CD14-positive monocyte (primary cell): ENCODE data around the gene HPS5. TPM values are rescaled to one million over a fixed set of nuclear protein-coding genes. Genes with fewer than 3 reads are reported as not detected.

ENCODE experiments used
- DNase-seq, 3 donors: peaks; one replicate each; pipeline ENCODE4 v3.0.0-alpha.2; 2011 to 2022
- H2AFZ ChIP-seq: 2 replicates; pipeline ENCODE4 v1.6.0; 2012; ENCODE audit warnings: mild to moderate bottlenecking, low read depth, low read length, inconsistent platforms; ENCODE audit not compliant: insufficient read depth, poor library complexity, severe bottlenecking
- H3K27ac ChIP-seq, 2 donors: 1 replicate in 1 of 2; 2 replicates in 1 of 2; pipeline ENCODE4 v1.5.1; 2012 to 2013; ENCODE audit warnings: low read length in 2 of 2, control low read depth in 1 of 2, inconsistent platforms in 1 of 2, low read depth in 1 of 2, mild to moderate bottlenecking in 1 of 2
- H3K27me3 ChIP-seq, 2 donors: one replicate each; pipeline versions ENCODE4 v1.6.0 to v1.6.1; 2011 to 2013; ENCODE audit warnings: low read length in 2 of 2; ENCODE audit not compliant: control insufficient read depth in 2 of 2, insufficient read depth in 2 of 2
- H3K36me3 ChIP-seq, 2 donors: replicated peaks in 1 of 2; 1 replicate in 1 of 2; 2 replicates in 1 of 2; pipeline versions ENCODE4 v1.5.1 to v1.6.1; 2012 to 2013; ENCODE audit warnings: low read length in 2 of 2, control low read depth in 1 of 2, inconsistent platforms in 1 of 2, mild to moderate bottlenecking in 1 of 2; ENCODE audit not compliant: insufficient read depth in 2 of 2, control insufficient read depth in 1 of 2
- H3K4me1 ChIP-seq, 2 donors: 1 replicate in 1 of 2; 2 replicates in 1 of 2; pipeline versions ENCODE4 v1.5.1 to v1.6.1; 2012 to 2013; ENCODE audit warnings: low read length in 2 of 2, control low read depth in 1 of 2, inconsistent platforms in 1 of 2, mild to moderate bottlenecking in 1 of 2, moderate library complexity in 1 of 2; ENCODE audit not compliant: insufficient read depth in 2 of 2, control insufficient read depth in 1 of 2
- H3K4me2 ChIP-seq: replicated peaks from 2 replicates; pipeline ENCODE3; 2012; ENCODE audit warnings: low read length, moderate library complexity, mild to moderate bottlenecking; ENCODE audit not compliant: poor library complexity, severe bottlenecking; ENCODE audit errors: extremely low read depth
- H3K4me3 ChIP-seq, 3 experiments: fragments of 200-600 bp in 1 of 3; sonication (generic) in 1 of 3; replicated peaks in 1 of 3; 1 replicate in 2 of 3; 2 replicates in 1 of 3; pipeline ENCODE4 v1.5.1; 2011 to 2013; ENCODE audit warnings: low read length in 3 of 3, mild to moderate bottlenecking in 3 of 3, control low read depth in 2 of 3, low read depth in 2 of 3, inconsistent platforms in 1 of 3, moderate library complexity in 1 of 3
- H3K79me2 ChIP-seq: 2 replicates; pipeline ENCODE4 v1.6.0; 2012; ENCODE audit warnings: mild to moderate bottlenecking, control low read depth, inconsistent platforms, low read length, moderate library complexity; ENCODE audit not compliant: insufficient read depth
- H3K9ac ChIP-seq: 2 replicates; pipeline ENCODE4 v1.6.0; 2017; ENCODE audit warnings: low read length, mild to moderate bottlenecking; ENCODE audit not compliant: insufficient read depth, poor library complexity, severe bottlenecking
- H3K9me3 ChIP-seq, 2 donors: replicated peaks in 1 of 2; 1 replicate in 1 of 2; 2 replicates in 1 of 2; pipeline versions ENCODE4 v1.5.1 to v1.6.1; 2012 to 2013; ENCODE audit warnings: low read length in 2 of 2, control low read depth in 1 of 2; ENCODE audit not compliant: control insufficient read depth in 1 of 2, insufficient read depth in 1 of 2
- H4K20me1 ChIP-seq: 2 replicates; pipeline ENCODE4 v1.6.0; 2012; ENCODE audit warnings: mild to moderate bottlenecking, low read length, control low read depth, moderate library complexity; ENCODE audit not compliant: insufficient read depth
- H3K27ac Mint-ChIP-seq, 7 donors: one replicate each; pipeline ENCODE4 v1.8.0; 2020; ENCODE audit warnings: mild to moderate bottlenecking in 7 of 7, mixed read lengths in 7 of 7, moderate library complexity in 6 of 7, inconsistent platforms in 2 of 7
- H3K27me3 Mint-ChIP-seq, 3 donors: one replicate each; pipeline ENCODE4 v1.8.0; 2021 to 2022; ENCODE audit warnings: low read depth in 3 of 3, mild to moderate bottlenecking in 3 of 3, mixed read lengths in 3 of 3, moderate library complexity in 3 of 3, inconsistent platforms in 1 of 3
- H3K36me3 Mint-ChIP-seq, 2 donors: one replicate each; pipeline ENCODE4 v1.8.0; 2020; ENCODE audit warnings: mixed read lengths in 2 of 2, inconsistent platforms in 1 of 2, mild to moderate bottlenecking in 1 of 2
- H3K4me1 Mint-ChIP-seq: one replicate; pipeline ENCODE4 v1.8.0; 2020; ENCODE audit warnings: mild to moderate bottlenecking, mixed read lengths
- H3K4me3 Mint-ChIP-seq, 2 donors: one replicate each; pipeline ENCODE4 v1.8.0; 2020; ENCODE audit warnings: mild to moderate bottlenecking in 2 of 2, mixed read lengths in 2 of 2, moderate library complexity in 1 of 2
- H3K9me3 Mint-ChIP-seq, 7 donors: one replicate each; pipeline ENCODE4 v1.8.0; 2020 to 2022; ENCODE audit warnings: mixed read lengths in 7 of 7, mild to moderate bottlenecking in 6 of 7, moderate library complexity in 6 of 7, inconsistent platforms in 2 of 7
- CTCF ChIP-seq: fragments of 200-600 bp; IDR thresholded peaks from one replicate; pipeline ENCODE4 v1.8.0; 2022; ENCODE audit warnings: antibody characterized with exemption, mild to moderate bottlenecking
- WGBS: methylation state at CpG from one replicate; pipeline ENCODE4 v1.1.5; 2013; ENCODE audit warnings: missing lambda C conversion rate; ENCODE audit not compliant: insufficient coverage; 5-methylcytosine and 5-hydroxymethylcytosine counted together
- intact Hi-C, 2 donors: fragments of 100-400 bp; cut with micrococcal nuclease; formaldehyde crosslinking; loops; one replicate each; pipeline versions ENCODE4 v1.15.0 to v1.15.1; 2023
- polyA plus RNA-seq, 3 donors: library from polyadenylated mRNA; depleted of rRNA in 1 of 3; unstranded in 2 of 3; stranded (reverse) in 1 of 3; fragments of 300-500 nt in 2 of 3; fragments of >200 nt in 1 of 3; fragmentation: Illumina TruSeq in 2 of 3; gene quantifications; 1 replicate in 2 of 3; 2 replicates in 1 of 3; pipeline ENCODE4 v1.2.3, GENCODE V29; 2012 to 2021

HPS5 gene
- polyA plus RNA-seq, 3 donors = 11.4 to 17.7 (median 12.9) TPM

- H3K9me3 ChIP-seq = no peaks in the 10 kb centered on the region
- H4K20me1 ChIP-seq = no peaks in the 10 kb centered on the region
- DNase-seq = peak; percentile 74 to 89 (median 83)
- H3K9me3 Mint-ChIP-seq = no peaks in the 10 kb centered on the region
- TF ChIP-seq CTCF = no peak
- H3K36me3 Mint-ChIP-seq = peaks cover 47 to 61% of the 10 kb centered on the region in 2 donors
- peak overlapping the region in 1 of 2 donors; percentile 81 for H3K27ac ChIP-seq
- no peak overlapping the region for H3K9ac ChIP-seq
- peaks cover 53 to 57% of the 10 kb centered on the region in 2 donors for H3K36me3 ChIP-seq
- H3K4me3 Mint-ChIP-seq = no peak overlapping the region
- peak overlapping the region; percentile 82 to 94 (median 88) for H3K27ac Mint-ChIP-seq
- no peak overlapping the region for H3K4me3 ChIP-seq
- peaks cover 36% of the 10 kb centered on the region for H3K4me1 Mint-ChIP-seq
- no peaks in the 10 kb centered on the region for H3K27me3 ChIP-seq
- H2AFZ ChIP-seq = no peak overlapping the region
- WGBS = no CpG with 5 or more reads among the region's 6 CpGs
- no peak overlapping the region for H3K4me2 ChIP-seq
- peaks cover 40% of the 10 kb centered on the region for H3K79me2 ChIP-seq
- no peaks in the 10 kb centered on the region for H3K27me3 Mint-ChIP-seq
- intact Hi-C loops = no loop called here
- peaks cover 21 to 48% of the 10 kb centered on the region in 2 donors for H3K4me1 ChIP-seq
Observed at GRCh38 chr11:18310800-18311340, 11.1 kb downstream of the HPS5 start.

GRCh38 chr11:18309691-18310090, 12.2 kb downstream of the HPS5 start:
- no peaks in the 10 kb centered on the region for H4K20me1 ChIP-seq
- peaks cover 62 to 65% of the 10 kb centered on the region in 2 donors for H3K36me3 ChIP-seq
- Mint-ChIP-seq H3K27me3 (no peaks in the 10 kb centered on the region), H3K4me3 (no peak overlapping the region), H3K4me1 (peaks cover 26% of the 10 kb centered on the region), H3K36me3 (peaks cover 54 to 69% of the 10 kb centered on the region in 2 donors), H3K27ac (peak overlapping the region in 6 of 7 donors; percentile 40 to 87 (median 74)), H3K9me3 (peaks cover 0 to 2% (median 0%) of the 10 kb centered on the region in 7 donors)
- H3K27ac ChIP-seq = peak overlapping the region in 1 of 2 donors; percentile 81
- H3K4me2 ChIP-seq = no peak overlapping the region
- WGBS = 100% methylated on average over 2 of the region's 5 CpGs
- H3K27me3 ChIP-seq = no peaks in the 10 kb centered on the region
- peaks cover 21 to 41% of the 10 kb centered on the region in 2 donors for H3K4me1 ChIP-seq
- H3K79me2 ChIP-seq = peaks cover 28% of the 10 kb centered on the region
- H2AFZ ChIP-seq = no peak overlapping the region
- TF ChIP-seq CTCF = no peak
- H3K9me3 ChIP-seq = no peaks in the 10 kb centered on the region
- DNase-seq = no peak
- intact Hi-C loops = no loop called here
- no peak overlapping the region for H3K9ac ChIP-seq
- H3K4me3 ChIP-seq = no peak overlapping the region
